ENCODE data around the gene PARD3B. TPM values are rescaled to one million over a fixed set of nuclear protein-coding genes. Genes with fewer than 3 reads are reported as not detected.

PARD3B gene
- total RNA-seq, 1 donor from 2014 or later: 4.3 TPM

GRCh38 chr2:204772546-204772945, 227.3 kb downstream of the PARD3B start:
- no peak for ATAC-seq

- ATAC-seq: no peak
Observed at GRCh38 chr2:204775766-204776165, 230.5 kb downstream of the PARD3B start.

- no peak for ATAC-seq
Observed at GRCh38 chr2:204776781-204777559, 231.7 kb downstream of the PARD3B start.

- ATAC-seq: no peak
Observed at GRCh38 chr2:204779771-204780170, 234.5 kb downstream of the PARD3B start.

GRCh38 chr2:204781941-204782340, 236.7 kb downstream of the PARD3B start:
- ATAC-seq: no peak

- ATAC-seq: no peak
Observed at GRCh38 chr2:204790076-204790475, 244.8 kb downstream of the PARD3B start.

GRCh38 chr2:204791230-204791629, 246.0 kb downstream of the PARD3B start:
- no peak for ATAC-seq

GRCh38 chr2:204794624-204795023, 249.3 kb downstream of the PARD3B start:
- ATAC-seq: no peak

GRCh38 chr2:204795156-204795555, 249.9 kb downstream of the PARD3B start:
- ATAC-seq: no peak

- no peak for ATAC-seq
Observed at GRCh38 chr2:204796581-204796980, 251.3 kb downstream of the PARD3B start.

GRCh38 chr2:204799791-204800190, 254.5 kb downstream of the PARD3B start:
- no peak for ATAC-seq

GRCh38 chr2:204808494-204808893, 263.2 kb downstream of the PARD3B start:
- ATAC-seq: no peak

GRCh38 chr2:204824751-204825453, 279.6 kb downstream of the PARD3B start:
- peak; percentile 31 for ATAC-seq

GRCh38 chr2:204825681-204826080, 280.4 kb downstream of the PARD3B start:
- no peak for ATAC-seq

GRCh38 chr2:204827701-204828590, 282.7 kb downstream of the PARD3B start:
- ATAC-seq: no peak

GRCh38 chr2:204834716-204835384, 289.6 kb downstream of the PARD3B start:
- no peak for ATAC-seq

- ATAC-seq: no peak
Observed at GRCh38 chr2:204835786-204836185, 290.5 kb downstream of the PARD3B start.

GRCh38 chr2:204840504-204840903, 295.2 kb downstream of the PARD3B start:
- no peak for ATAC-seq

GRCh38 chr2:204842068-204842467, 296.8 kb downstream of the PARD3B start:
- no peak for ATAC-seq

- peak; percentile 86 for ATAC-seq
Observed at GRCh38 chr2:204842661-204843485, 297.6 kb downstream of the PARD3B start.

GRCh38 chr2:204846471-204846870, 301.2 kb downstream of the PARD3B start:
- no peak for ATAC-seq

- peak; percentile 96 for ATAC-seq
Observed at GRCh38 chr2:204849892-204850291, 304.6 kb downstream of the PARD3B start.

Measured in esophagus mucosa (tissue), 1 donor.